K562 (cell line): Measurements from ENCODE around the gene SLC1A4. TPM values are rescaled to one million over a fixed set of nuclear protein-coding genes. Genes with fewer than 3 reads are reported as not detected.

Experiments
- ATF7 ChIP-seq: fragments of 450-650 bp; IDR thresholded peaks from 2 replicates; pipeline ENCODE4 v1.7.1; 2014; ENCODE audit warnings: mild to moderate bottlenecking, moderate library complexity
- CBX3 ChIP-seq, 2 experiments: IDR thresholded peaks; 1 replicate in 1 of 2; 2 replicates in 1 of 2; pipeline ENCODE4 v1.6.1; 2012; ENCODE audit warnings: inconsistent platforms in 2 of 2, low read length in 2 of 2, borderline replicate concordance in 1 of 2, control low read depth in 1 of 2
- DDX20 ChIP-seq: fragments of 450-650 bp; IDR thresholded peaks from 2 replicates; pipeline ENCODE4 v1.6.1; 2016; ENCODE audit warnings: missing genetic modification characterization, low read depth, mild to moderate bottlenecking, missing compliant biosample characterization, moderate library complexity
- FOXJ2 ChIP-seq: fragments of 200-800 bp; sonication (Bioruptor generic); IDR thresholded peaks from 2 replicates; pipeline ENCODE4 v1.6.1; 2016; ENCODE audit warnings: missing genetic modification characterization, missing compliant biosample characterization
- KDM2B ChIP-seq: fragments of 250-450 bp; sonication (Bioruptor Pico); IDR thresholded peaks from 2 replicates; pipeline ENCODE4 v1.8.0; 2021; ENCODE audit warnings: mild to moderate bottlenecking, moderate library complexity
- NFIX ChIP-seq: fragments of 250-450 bp; sonication (Bioruptor Pico); IDR thresholded peaks from 2 replicates; pipeline ENCODE4 v1.4.0; 2020; ENCODE audit warnings: low read depth, mild to moderate bottlenecking, moderate library complexity
- NFYB ChIP-seq: IDR thresholded peaks from 2 replicates; pipeline ENCODE4 v1.6.1; 2011; ENCODE audit warnings: mild to moderate bottlenecking, moderate library complexity; ENCODE audit not compliant: insufficient read length; ENCODE audit errors: extremely low read depth
- NRF1 ChIP-seq, 2 experiments: fragments of 450-650 bp; IDR thresholded peaks in 1 of 2; conservative IDR thresholded peaks in 1 of 2; 2 replicates each; pipeline ENCODE4 v1.6.1; 2014; ENCODE audit warnings: mild to moderate bottlenecking in 2 of 2
- PHF8 ChIP-seq: fragments of 200-600 bp; sonication (generic); IDR thresholded peaks from 2 replicates; pipeline ENCODE4 v1.6.1; 2012; ENCODE audit warnings: mixed run types, mild to moderate bottlenecking, inconsistent platforms, low read length, moderate library complexity, borderline replicate concordance
- POLR2A ChIP-seq: fragments of 450-650 bp; conservative IDR thresholded peaks from 2 replicates; pipeline ENCODE4 v1.6.1; 2016
- PTBP1 ChIP-seq: fragments of 200-400 bp; formaldehyde crosslinking; IDR thresholded peaks from 2 replicates; pipeline ENCODE4 v1.6.1; 2017; ENCODE audit warnings: low read depth, low read length
- TAF1 ChIP-seq: IDR thresholded peaks from 2 replicates; pipeline ENCODE4 v1.6.1; 2011; ENCODE audit warnings: mild to moderate bottlenecking, low read length, moderate library complexity; ENCODE audit not compliant: insufficient read depth, control insufficient read depth, severe bottlenecking; ENCODE audit errors: extremely low read depth
- TCF7 ChIP-seq: sonication (generic); IDR thresholded peaks from 2 replicates; pipeline ENCODE4 v1.6.1; 2016; ENCODE audit warnings: antibody characterized with exemption, borderline replicate concordance
- ZNF184 ChIP-seq: sonication (generic); formaldehyde crosslinking; IDR thresholded peaks from 2 replicates; pipeline ENCODE4 v1.5.0; 2020; ENCODE audit warnings: missing genetic modification reagents
- polyA plus RNA-seq, 8 experiments: library from polyadenylated mRNA; depleted of rRNA in 4 of 8; stranded (reverse) in 5 of 8; unstranded in 3 of 8; fragments of >200 nt; fragmentation: Nextera tagmentation in 2 of 8; fragmentation: Illumina TruSeq in 1 of 8; extraction: Ambion mirVana in 2 of 8; extraction: Trizol in 1 of 8; gene quantifications; 2 replicates each; pipeline versions ENCODE4 v1.2.1 to v1.2.3, GENCODE V29; 2011 to 2014; ENCODE audit warnings: inconsistent platforms in 1 of 8, missing spikeins in 1 of 8
- total RNA-seq, 7 experiments: library from RNA; depleted of rRNA in 6 of 7; stranded (reverse); fragments of >200 nt in 6 of 7; fragmentation: Illumina TruSeq in 2 of 7; extraction: Trizol in 2 of 7; gene quantifications; 2 replicates each; pipeline versions ENCODE4 v1.2.1 to v1.2.3, GENCODE V29; 2011 to 2021; ENCODE audit warnings: low replicate concordance in 1 of 7
- TF ChIP-seq, protein P1 (sequence below): sonication (generic); formaldehyde crosslinking; IDR thresholded peaks from 2 replicates; pipeline ENCODE4 v1.8.1; 2023; ENCODE audit warnings: missing genetic modification reagents, mild to moderate bottlenecking, borderline replicate concordance
- TF ChIP-seq, protein P2 (sequence below): fragments of 250-450 bp; sonication (Bioruptor Pico); IDR thresholded peaks from 2 replicates; pipeline ENCODE4 v1.4.0; 2020
- TF ChIP-seq, protein P3 (sequence below): fragments of 250-450 bp; sonication (Bioruptor Pico); IDR thresholded peaks from 2 replicates; pipeline ENCODE4 v1.5.0; 2020; ENCODE audit warnings: mild to moderate bottlenecking, borderline replicate concordance
- TF ChIP-seq, protein P4 (sequence below): sonication (generic); formaldehyde crosslinking; IDR thresholded peaks from 2 replicates; pipeline ENCODE4 v1.8.0; 2022; ENCODE audit warnings: missing genetic modification reagents, mild to moderate bottlenecking, borderline replicate concordance

Gene SLC1A4
- total and polyA plus RNA-seq, 9 of the 15 experiments (the other 6 are each of a cell fraction or from before 2014, with no cell fraction given), result 4.4 to 24.0 (median 10.9) TPM

DNA sequence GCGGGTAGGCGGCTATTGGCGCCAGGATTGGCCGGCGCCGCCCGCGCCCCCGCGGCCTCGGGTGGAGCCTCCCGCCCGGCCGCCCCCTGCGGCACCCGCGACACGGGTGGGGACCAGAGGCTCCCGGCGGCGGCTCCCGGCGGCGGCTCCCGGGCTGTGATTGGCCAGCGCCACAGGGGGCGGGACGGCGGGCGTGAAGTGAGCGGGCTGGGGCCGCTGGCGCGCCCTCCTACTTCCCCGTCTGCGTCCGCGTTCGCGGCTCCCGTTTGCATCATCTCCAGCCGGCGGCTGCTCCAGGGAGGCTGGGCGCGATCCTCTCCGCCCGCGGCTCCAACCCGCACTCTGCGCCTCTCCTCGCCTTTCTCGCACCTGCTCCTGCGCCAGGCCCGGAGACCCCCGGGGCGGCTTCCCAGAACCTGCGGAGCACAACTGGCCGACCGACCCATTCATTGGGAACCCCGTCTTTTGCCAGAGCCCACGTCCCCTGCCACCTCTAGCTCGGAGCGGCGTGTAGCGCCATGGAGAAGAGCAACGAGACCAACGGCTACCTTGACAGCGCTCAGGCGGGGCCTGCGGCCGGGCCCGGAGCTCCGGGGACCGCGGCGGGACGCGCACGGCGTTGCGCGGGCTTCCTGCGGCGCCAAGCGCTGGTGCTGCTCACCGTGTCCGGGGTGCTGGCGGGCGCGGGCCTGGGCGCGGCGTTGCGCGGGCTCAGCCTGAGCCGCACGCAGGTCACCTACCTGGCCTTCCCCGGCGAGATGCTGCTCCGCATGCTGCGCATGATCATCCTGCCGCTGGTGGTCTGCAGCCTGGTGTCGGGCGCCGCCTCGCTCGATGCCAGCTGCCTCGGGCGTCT lies at the start of gene SLC1A4 (continued):
- TF ChIP-seq, protein P1, sequence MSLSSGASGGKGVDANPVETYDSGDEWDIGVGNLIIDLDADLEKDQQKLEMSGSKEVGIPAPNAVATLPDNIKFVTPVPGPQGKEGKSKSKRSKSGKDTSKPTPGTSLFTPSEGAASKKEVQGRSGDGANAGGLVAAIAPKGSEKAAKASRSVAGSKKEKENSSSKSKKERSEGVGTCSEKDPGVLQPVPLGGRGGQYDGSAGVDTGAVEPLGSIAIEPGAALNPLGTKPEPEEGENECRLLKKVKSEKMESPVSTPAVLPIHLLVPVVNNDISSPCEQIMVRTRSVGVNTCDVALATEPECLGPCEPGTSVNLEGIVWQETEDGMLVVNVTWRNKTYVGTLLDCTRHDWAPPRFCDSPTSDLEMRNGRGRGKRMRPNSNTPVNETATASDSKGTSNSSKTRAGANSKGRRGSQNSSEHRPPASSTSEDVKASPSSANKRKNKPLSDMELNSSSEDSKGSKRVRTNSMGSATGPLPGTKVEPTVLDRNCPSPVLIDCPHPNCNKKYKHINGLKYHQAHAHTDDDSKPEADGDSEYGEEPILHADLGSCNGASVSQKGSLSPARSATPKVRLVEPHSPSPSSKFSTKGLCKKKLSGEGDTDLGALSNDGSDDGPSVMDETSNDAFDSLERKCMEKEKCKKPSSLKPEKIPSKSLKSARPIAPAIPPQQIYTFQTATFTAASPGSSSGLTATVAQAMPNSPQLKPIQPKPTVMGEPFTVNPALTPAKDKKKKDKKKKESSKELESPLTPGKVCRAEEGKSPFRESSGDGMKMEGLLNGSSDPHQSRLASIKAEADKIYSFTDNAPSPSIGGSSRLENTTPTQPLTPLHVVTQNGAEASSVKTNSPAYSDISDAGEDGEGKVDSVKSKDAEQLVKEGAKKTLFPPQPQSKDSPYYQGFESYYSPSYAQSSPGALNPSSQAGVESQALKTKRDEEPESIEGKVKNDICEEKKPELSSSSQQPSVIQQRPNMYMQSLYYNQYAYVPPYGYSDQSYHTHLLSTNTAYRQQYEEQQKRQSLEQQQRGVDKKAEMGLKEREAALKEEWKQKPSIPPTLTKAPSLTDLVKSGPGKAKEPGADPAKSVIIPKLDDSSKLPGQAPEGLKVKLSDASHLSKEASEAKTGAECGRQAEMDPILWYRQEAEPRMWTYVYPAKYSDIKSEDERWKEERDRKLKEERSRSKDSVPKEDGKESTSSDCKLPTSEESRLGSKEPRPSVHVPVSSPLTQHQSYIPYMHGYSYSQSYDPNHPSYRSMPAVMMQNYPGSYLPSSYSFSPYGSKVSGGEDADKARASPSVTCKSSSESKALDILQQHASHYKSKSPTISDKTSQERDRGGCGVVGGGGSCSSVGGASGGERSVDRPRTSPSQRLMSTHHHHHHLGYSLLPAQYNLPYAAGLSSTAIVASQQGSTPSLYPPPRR (CRISPR knock-in tag), result no peak
- TF ChIP-seq CBX3 (IDR thresholded peaks at IDR 0.05; ENCODE audit: borderline replicate concordance in 1 of 2, low read length in 2 of 2) (no peak), KDM2B (CRISPR knock-in tag) (peak; percentile 96), TAF1 (no peak), ZNF184 (CRISPR knock-in tag) (0 out of 2 replicates have a peak, but pooled peaks have one; percentile 23), NFIX (CRISPR knock-in tag) (no peak), PHF8 (peak; percentile 60; the same call in 1 of the 2 replicates), ATF7 (peak; percentile 82), FOXJ2 (tag) (no peak), NFYB (peak; percentile 13), NRF1 (conservative IDR thresholded peaks at IDR 0.05 in 1 of 2, IDR thresholded peaks at IDR 0.05 in 1 of 2) (peak; percentile 62 to 68), TCF7 (no peak), PTBP1 (no peak), DDX20 (tag) (no peak), POLR2A (peak; percentile 55)
- TF ChIP-seq, protein P2, sequence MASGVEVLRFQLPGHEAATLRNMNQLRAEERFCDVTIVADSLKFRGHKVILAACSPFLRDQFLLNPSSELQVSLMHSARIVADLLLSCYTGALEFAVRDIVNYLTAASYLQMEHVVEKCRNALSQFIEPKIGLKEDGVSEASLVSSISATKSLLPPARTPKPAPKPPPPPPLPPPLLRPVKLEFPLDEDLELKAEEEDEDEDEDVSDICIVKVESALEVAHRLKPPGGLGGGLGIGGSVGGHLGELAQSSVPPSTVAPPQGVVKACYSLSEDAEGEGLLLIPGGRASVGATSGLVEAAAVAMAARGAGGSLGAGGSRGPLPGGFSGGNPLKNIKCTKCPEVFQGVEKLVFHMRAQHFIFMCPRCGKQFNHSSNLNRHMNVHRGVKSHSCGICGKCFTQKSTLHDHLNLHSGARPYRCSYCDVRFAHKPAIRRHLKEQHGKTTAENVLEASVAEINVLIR (CRISPR knock-in tag), result no peak
- TF ChIP-seq, protein P3, sequence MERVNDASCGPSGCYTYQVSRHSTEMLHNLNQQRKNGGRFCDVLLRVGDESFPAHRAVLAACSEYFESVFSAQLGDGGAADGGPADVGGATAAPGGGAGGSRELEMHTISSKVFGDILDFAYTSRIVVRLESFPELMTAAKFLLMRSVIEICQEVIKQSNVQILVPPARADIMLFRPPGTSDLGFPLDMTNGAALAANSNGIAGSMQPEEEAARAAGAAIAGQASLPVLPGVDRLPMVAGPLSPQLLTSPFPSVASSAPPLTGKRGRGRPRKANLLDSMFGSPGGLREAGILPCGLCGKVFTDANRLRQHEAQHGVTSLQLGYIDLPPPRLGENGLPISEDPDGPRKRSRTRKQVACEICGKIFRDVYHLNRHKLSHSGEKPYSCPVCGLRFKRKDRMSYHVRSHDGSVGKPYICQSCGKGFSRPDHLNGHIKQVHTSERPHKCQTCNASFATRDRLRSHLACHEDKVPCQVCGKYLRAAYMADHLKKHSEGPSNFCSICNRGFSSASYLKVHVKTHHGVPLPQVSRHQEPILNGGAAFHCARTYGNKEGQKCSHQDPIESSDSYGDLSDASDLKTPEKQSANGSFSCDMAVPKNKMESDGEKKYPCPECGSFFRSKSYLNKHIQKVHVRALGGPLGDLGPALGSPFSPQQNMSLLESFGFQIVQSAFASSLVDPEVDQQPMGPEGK (CRISPR knock-in tag), result no peak
- TF ChIP-seq, protein P4, sequence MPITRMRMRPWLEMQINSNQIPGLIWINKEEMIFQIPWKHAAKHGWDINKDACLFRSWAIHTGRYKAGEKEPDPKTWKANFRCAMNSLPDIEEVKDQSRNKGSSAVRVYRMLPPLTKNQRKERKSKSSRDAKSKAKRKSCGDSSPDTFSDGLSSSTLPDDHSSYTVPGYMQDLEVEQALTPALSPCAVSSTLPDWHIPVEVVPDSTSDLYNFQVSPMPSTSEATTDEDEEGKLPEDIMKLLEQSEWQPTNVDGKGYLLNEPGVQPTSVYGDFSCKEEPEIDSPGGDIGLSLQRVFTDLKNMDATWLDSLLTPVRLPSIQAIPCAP (CRISPR knock-in tag), result no peak
